GM19395 (cell line): ENCODE results near the gene SBK2.
"Not testable (repeated sequence)": the region's sequence is repeated elsewhere in the genome, so short reads cannot be mapped to it uniquely, and the experiment has no call there.

Source experiments
- ATAC-seq: cut with Tn5 transposase; IDR thresholded peaks from one replicate; pipeline ENCODE4 v1.9.1; 2021; ENCODE audit warnings: mild to moderate bottlenecking, moderate library complexity; ENCODE audit not compliant: unreplicated experiment

SBK2 gene

DNA sequence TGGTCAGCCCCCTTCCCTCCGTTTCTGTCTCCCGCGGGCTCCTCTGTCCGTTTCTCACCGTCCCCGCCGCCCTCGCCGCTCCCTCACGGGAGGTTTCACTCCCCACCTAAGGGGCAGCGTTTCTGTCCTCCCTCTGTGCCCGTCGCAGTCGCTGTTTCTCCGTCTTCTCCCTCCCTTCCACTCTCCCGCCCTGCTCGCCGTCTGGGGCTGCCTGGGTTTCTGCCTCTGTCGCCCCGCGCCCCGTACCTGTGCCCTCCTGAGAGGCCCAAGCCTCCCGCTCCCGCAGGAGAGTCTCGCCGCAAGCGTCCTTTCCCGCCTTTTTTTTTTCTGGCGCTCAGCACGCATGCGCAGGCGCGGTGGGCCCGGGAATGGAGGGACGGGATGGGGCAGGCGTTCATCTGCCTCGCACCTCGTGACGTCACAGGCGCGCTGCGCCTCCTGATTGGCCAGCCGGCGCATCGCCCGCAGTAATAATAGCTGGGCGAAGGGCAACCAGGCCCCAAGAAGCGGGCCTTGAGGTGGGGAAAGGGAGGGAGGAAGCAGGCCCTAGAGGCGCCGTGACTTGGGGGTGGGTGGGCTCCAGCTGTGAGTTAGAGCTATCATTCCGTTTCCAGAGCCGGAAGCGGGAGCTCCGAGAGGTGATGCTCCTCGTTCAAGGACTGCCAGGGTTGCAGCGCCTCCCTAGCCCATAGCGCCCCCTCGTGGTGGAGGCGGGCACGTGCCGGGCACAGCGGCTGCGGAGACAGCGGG is 33.3 kb downstream of the SBK2 start:
- peak; percentile 96 for ATAC-seq

DNA sequence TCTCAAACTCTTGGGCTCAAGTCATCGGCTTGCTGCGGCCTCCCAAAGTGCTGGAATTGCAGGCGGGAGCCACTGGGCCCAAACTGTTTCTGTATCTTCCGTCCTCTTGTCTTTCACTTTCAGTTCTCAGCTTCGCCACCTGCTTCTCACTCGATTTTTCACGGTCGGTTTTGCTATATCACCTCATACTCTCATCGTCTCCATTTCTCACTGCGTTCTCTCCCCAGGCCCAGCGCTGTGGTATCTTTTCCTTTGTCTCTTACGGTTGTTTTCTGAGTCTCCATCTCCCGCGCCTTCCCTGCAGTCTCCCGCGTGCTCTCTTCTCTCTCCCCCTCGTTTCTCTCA is 33.8 kb downstream of the SBK2 start:
- no peak for ATAC-seq

DNA sequence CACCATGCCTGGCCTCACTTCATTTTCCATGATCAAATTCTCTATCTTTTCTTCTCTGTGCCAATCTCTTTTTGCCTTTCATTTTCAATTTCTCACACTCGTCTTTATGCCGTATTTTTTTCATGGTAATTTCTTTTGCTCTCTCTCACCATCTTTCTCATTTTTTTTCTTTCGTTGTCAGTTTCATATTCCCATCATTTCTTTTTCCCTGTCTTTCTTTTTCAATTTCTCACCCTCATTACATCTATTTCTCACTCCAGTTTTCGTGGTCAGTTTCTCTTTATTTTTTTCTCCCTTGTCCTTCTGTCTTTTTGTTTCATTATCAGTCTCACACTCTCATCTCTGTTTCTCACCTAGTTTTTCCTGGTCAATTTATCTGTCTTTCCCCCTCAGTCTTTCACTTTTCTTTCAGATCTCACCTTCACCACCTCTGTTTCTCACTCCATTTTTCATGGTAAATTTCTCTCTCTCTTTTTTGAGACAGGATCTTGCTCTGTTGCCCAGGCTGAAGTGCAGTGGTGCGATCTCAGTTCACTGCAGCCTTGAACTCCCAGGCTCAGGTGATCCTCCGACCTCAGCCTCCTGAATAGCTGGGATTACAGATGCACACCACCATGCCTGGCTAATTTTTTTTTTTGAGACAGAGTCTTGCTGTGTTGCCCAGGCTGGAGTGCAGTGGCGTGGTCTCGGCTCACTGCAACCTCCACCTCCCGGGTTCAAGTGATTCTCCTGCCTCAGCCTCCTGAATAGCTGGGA is 34.6 kb downstream of the SBK2 start:
- no peak for ATAC-seq

DNA sequence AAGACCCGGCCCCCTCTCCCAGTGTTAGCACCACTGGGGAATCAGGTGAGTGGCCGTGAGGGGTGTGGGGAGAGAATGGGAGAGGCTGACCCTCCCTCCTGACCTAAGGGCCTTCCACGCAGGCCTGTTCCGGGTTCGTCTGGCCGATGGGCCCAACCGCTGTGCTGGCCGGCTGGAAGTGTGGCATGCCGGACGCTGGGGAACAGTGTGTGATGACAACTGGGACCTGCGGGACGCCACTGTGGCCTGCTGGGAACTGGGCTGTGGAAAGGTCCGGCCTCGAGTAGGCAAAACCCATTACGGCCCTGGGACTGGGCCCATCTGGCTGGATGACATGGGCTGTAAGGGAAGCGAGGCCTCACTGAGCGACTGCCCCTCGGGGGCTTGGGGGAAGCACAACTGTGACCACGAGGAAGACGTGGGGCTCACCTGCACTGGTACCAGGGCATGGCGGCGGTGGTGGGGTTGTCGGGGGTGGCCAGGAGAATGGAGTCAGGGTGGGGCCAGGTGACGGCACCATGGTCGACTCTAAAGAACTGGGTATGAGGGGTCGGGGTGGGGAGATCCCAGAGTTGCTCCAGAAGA is 36.5 kb downstream of the SBK2 start:
- ATAC-seq, result no peak

DNA sequence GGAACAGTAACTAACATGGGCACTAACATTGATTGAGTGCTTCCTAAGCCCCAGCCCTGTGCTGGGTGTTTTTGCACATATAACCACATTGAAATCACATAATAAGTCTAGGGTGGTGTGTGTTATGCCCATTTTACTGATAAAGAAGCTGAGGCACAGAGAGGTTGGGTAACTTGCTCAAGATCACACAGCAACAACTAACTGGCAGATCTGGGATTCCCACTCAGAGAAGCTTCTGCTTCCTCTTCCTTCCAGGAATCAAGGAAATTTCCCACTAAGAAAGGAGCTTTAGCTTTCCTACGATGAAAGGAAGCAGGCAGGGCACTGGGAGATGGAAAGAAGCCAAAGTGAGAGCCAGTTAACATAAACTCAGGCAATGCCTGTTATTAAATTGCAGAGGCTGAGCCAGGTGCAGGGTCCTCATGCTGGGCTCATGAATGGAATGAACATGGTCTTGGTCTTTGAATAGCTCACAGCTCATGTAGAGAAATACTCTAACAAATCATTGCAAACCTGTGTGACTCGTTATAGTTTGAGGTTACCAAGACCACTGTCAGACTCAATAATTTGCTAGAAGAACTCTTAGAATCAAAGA is 38.6 kb downstream of the SBK2 start:
- no peak for ATAC-seq

DNA sequence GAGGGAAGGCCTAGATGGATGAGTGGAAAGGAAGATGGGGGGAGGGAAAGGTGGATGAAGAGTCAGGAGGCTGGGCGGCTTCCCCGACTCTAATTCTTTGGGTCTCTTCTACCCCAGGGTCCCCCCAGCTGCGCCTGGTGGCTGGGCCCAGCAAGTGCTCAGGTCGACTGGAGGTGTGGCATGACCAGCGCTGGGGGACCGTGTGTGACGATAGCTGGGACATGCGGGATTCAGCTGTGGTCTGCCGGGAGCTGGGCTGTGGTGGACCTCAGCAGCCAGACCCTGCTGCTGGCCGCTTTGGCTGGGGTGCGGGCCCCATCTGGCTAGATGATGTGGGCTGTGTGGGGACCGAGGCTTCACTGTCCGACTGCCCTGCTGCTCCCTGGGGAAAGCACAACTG is 39.2 kb downstream of the SBK2 start:
- ATAC-seq, result no peak

DNA sequence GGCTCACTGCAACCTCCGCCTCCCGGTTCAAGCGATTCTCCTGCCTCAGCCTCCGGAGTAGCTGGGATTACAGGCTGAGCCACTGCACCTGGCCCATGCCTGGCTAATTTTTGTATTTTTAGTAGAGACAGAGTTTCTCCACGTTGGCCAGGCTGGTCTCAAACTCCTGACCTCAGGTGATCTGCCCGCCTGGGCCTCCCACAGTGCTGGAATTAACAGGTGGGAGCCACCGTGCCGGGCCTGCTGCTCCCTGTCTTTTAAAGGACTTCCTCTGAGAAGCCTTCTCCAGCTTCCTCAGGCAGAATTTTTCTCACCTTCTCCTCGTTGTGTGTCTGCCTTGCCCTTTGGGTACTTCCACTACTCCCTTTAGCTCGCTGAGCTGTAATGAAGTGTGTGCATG is 40.1 kb downstream of the SBK2 start:
- ATAC-seq, result not testable (repeated sequence)

DNA sequence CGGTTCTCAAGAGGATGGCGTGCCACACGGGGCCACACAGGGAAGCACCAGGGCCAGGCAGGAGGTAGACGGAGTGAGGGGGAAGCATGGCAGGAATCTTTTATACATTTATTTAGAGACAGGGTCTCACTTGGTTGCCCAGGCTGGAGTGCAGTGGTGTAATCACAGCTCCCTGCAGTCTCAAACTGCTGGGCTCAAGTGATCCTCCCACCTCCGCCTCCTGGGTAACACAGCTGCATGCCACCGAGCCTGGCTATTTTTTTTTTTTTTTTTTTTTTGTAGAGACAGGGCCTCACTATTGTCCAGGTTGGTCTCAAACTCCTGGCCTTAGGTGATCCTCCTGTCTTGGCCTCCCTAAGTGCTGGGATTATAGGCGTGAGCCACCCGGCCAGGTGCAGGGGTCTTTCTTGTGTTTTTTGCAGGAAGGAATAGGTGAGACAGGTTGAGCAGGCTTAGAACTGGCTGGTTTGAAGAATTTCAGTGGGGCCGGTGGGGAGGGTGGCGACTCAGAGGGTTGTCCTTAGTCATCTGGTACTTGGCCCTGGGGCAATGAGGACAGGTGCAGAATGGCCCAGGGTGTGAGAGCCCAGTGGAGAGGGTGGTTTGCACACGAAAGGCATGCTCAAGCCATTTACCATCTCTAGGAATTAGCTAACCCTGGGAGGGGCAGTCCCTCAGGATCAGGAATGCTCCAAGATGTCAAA is 41.1 kb downstream of the SBK2 start:
- ATAC-seq, result no peak

DNA sequence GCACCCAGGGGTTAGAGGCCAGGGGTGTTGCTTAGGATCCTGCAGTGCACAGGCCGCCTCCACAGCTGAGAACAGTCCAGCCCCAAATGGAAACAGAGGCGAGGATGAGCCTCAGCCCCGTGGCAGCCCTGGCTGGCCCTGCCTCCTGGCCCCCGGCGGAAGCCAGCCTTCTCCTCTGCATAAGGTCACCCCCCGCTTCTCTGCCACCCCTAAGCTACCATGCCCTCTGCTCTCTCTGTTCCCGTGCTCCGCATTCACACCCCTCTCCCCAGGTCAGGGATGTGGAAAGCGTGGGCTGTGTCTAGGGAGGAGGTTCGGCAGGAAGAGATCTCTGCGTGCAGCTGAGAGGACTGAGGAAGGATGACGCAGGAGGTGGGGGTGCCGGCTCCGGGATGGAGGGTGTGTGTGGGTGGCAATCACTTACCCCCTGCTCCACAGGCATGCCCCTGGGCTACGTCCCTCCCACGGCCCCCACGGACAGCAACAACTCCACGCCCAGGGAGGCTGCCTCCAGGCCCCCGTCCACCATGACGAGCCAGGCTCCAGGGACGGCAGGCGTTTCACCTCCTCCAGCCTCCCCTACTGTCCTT is 42.7 kb downstream of the SBK2 start:
- ATAC-seq, result no peak

DNA sequence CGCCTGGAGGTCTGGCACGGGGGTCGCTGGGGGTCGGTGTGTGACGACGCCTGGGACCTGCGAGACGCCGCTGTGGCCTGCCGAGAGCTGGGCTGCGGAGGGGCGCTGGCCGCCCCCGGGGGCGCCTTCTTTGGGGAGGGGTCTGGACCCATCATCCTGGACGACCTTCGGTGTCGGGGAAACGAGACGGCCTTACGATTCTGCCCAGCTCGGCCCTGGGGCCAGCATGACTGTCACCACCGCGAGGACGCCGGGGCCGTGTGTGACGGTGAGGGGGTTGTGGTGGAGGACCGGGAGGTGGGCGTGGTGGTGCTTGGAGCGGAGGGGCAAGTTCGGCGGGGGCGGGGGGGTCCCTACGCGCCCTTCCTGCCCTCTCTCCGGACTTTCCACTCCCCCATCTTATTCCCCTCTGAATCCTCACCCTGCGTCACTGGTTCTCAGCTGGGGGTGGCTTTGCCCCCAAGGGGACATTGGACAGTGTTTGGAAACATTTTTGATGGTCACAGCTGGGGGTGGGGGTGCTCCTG is 43.2 kb downstream of the SBK2 start:
- no peak for ATAC-seq

DNA sequence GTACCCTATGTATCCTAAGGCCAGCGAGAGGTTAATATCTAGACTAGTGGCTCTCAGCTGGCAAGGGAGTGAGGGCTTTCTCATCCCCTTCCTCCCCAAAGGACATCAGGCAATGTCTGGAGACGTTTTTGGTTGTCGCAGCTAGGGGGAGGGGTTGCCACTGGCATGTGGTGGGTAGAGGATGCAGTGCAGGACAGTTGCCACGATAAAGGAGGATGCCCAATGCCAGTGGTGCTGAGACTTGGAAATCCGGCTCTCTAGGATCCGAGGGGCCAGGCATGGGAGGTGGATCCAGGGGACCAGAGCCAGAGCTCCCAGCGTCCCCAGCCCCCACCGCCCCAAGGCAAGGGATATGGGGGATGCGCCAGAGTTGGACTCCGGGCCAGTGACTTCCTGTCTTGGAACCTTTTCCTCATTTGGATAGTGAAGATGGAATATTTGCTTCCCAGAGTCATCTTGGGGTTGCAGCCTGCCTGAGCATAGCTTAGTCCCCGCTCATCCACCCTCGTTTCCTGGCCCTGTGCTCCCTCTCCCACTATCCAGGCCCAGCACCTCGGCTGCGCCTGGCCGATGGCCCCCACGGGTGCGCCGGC is 43.8 kb downstream of the SBK2 start:
- ATAC-seq, result no peak

DNA sequence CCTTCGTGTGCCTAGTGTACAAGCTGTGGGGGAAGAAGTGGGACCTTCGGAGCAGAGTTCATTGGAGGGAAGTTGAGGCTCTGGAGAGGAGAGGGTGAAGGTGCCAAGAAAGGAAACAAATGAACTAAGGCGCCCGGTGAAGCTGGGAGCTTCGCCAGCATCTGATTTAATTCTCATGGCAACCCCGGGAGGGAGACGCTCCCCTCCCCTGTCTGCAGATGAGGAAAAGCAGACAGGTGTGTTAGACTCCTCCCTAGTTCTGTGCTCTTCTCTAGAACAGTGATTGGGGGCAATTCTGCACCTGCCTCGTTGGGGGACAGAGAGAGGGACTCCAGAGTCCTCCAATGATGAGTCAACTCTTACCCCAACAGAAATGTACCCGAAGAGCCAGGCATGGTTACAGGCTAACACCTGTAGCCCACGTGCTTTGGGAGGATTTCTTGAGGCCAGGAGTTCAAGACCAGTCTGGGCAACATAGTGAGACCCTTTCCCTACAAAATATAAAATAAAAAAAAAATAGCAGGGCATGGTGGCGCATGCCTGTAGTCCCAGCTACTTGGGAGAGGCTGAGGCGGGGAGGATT is 44.5 kb downstream of the SBK2 start:
- ATAC-seq, result no peak

DNA sequence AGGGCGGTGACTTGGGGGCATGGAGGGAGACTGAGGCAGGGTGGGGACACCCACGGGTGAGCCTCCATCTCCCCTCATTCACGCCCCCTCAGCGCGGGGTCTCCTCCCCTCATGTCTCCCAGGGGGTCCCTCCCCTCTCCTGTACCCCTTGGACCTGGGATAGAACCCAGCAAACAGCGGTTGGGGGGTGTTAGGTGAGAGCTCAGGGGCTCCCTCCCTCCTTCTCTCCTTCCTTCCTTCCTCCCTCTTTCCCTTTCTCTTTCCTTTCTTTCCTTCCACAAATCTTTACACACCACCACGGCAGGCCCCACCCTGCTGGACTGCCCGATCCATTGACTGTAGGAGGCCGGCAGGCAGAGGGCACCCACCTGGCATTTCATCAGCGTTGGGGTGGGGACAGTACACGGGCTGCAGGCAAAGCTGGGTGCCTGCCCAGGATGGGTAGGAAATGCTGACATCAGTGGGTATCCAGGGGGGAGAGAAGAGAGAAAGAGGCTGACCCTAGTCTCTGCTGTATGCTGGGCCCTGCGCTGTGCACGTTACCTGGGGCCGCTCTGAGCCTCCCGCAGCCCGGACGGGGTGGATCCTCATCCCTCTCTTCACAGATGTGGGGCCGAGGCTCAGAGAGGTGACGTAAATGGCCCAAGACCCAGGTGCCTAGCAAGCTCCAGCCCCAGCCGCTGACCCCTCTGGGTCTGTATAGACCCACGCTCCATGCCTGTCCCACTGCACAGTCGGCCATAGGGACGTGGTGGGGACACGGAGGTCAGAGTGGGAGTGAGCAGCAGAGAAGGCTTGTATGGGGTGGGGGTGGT is 45.2 kb downstream of the SBK2 start:
- ATAC-seq, result no peak

DNA sequence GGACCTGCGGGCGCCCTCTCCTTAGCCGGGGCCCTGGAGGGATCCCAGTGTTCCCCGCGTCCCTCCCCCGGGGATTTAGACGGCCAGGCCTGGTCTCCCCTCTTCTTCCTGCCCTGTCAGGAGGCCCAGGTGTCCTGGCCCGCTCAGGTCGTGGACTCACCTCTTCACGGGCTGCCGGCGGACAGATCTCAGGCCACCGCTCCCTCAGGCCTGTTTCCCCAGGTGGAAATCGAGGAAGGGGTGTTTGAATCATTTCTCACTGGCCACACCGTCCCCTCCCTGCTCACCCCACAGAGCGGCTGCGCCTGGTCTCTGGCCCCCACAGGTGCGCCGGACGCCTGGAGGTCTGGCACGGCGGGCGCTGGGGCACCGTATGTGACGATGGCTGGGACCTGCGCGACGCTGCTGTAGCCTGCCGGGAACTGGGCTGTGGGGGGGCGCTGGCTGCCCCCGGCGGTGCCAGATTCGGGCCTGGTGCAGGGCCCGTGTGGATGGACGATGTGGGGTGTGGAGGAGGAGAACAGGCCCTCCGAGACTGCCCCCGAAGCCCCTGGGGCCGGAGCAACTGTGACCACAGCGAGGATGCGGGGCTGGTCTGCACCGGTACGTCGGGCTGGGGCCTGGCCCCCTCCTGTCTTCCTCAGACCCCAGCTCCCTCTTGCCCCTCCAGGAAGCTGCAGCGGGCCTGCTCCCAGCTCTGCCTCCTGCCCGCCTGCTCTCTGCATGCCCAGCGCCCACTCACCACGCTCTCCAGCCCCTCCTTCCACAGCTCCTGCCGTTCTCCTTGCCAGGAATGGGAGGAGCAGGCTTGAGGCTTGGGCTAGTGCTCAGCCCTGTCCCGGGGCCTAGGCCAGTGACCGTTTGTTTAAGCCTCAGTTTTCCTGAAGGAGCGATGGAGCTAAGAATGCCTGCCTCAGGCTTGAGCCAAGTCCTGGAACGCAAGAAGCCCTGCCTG is 46.2 kb downstream of the SBK2 start:
- ATAC-seq, result no peak

DNA sequence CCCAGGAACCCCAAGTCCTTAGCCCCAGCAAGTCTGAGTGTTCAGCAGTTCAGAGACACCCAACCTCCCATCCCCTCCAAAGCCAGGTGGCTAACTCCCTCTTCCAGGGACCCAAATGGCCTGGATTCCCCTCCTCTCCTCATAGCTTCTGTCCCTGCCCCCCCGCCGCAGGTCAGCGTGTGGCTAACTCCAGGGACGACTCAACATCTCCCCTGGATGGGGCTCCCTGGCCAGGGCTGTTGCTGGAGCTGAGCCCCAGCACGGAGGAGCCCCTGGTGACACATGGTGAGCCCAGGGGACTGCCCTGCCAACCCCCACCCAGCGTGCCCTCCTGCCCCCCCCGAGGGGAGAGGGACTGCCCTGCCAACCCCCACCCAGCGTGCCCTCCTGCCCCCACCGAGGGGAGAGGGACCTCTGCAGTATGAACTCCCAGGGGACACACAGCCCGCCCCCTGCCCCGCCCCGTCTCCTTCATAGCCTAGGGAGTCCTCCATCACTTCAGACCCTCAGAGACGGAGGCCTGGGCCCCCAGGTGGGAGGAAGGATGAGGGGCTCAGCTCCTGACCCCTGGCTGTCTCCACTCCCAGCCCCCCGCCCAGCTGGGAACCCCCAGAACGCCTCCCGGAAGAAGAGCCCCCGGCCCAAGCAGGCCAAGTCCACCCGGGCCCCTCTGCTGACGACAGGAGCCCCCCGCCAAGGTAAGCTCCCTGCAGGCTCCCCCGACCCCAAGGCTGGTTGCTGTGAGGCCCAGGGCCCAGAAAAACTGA is 47.0 kb downstream of the SBK2 start:
- ATAC-seq, result no peak

DNA sequence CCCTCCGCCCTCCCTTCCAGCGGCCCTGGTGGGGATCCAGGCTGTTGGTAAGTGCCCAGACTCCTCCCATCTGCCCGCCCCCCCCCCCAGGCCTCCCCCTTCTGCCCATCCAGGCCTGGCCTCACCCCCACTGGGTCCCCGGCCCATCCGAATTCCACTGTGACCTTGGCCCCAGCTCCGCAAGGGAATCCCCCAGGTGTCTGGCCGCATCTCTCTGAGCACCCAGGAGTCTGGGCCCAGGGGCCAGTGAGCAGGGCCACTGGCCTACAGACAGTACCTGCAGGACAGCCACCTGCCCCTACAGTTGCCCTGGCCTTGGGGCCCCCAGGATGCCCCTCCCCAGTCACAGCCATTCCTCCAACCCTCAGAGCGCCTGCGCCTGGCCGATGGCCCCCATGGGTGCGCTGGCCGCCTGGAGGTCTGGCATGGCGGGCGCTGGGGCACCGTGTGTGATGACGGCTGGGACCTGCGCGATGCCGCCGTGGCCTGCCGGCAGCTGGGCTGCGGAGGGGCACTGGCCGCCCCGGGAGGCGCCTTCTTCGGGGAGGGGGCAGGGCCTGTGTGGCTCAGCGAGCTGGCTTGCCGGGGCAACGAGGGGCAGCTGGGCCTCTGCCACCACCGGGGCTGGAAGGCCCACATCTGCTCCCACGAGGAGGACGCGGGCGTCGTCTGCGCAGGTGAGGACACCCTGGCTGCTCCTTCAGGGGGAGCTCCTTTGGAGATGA is 47.8 kb downstream of the SBK2 start:
- no peak for ATAC-seq
